HG03280 (cell line): ENCODE measurements around the gene C22orf31.

Experiments
- ATAC-seq: cut with Tn5 transposase; IDR thresholded peaks from one replicate; pipeline ENCODE4 v1.9.1; 2021; ENCODE audit warnings: mild to moderate bottlenecking, moderate library complexity; ENCODE audit not compliant: unreplicated experiment

The C22orf31 gene

DNA sequence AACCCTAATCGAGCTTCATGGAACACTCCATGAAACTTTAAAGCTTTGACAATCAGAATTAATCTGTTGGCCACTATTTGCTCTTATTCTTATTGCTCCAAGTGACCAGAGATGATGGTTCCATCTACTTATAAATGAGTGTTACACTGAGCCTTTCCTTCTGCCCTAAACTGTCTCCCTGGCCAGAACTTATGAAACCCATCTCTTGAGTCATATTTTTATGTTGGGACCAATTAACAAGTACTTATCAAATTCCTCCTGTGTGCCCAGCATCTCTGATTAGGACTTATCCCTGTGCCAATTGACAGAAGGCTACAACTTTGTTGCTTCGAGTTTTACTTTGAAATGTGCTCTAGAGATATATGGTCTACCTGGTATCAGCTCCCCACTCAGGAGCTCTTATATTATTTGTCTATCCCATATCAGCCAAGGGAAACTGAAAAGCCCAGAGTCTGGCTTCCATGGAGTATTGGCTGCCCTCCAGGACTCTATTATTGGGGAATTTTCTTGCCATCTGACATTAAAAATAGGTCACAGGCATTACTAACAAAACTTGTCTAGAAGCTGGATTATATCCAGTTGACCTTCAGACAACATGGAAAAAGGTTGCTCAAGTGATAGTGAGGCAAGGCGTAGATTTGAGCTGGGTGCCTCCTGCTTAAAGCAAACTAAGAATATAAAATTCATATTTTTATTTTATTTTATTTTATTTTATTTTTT is 20.0 kb upstream of the C22orf31 start:
- no peak for ATAC-seq

DNA sequence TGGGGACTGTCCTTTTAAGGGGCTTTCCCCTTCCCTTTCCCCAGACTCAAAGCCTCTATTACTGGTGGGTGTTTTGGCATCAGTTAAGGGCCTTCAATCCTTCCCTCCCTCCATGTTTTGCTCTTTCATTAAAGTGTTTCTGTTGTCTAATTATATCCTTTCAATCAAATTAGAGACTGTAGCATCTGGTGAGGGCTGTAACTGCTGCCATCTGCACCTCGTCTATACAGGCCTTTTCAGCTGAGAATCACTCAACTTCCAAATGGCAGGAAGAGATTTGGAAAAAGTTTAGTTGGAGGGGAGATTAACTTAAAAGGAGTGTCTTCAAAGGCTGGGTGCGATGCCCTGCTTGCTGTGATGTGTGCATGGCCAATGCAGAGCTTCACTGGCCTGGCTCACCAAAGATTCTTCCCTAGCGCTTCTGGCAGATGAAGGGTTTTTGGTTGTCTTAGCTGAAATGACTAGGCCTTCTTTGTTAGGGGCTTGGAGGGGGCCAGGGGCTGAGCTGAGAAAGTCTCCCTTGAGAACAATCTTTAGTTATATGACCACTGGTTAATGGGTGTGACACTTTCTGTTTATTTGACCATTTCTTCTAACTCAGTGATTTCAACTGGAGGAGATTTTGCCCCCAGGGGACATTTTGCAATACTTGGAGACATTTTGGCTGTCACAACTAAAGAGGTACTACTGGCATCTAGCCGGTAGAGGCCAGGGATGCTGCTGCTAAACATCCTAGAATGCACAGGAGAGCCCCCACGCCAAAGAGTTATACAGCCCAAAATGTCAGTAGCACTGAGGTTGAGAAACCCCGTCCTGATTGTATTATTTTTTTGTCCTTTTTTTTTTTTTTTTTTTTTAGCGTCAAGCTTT is 18.7 kb upstream of the C22orf31 start:
- no peak for ATAC-seq

DNA sequence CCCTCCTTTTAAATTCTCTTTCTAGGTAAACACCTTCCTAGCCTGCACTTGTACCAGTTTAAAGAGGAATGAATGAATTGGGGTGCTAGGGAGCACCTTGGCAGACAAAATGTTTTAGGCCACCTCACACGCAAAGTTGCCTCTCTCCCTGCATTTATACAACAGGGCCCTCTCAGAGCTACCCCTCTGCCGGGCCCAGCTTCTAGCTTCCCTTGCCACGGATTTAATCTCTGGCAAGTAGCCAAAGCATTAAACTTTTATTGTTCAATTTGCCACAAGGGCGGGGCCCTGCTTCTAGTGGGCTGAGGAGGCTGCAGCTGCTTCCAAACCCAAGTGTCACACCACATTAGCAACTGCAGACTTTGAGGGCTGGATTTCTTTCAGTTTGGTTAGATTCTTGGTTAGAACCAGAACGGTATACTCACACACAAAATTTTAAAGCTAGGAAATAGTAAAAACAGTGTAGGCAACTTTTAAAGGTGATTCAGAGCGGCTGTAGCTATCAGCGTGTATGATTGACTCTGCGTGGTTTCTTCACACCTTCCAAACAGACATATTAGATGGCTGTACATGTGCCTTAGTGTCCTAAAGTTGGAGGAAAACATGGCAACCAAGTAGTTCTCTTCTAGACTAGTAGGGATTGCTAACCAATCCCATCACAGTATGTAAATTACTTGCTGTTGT is 17.7 kb upstream of the C22orf31 start:
- ATAC-seq, result no peak

DNA sequence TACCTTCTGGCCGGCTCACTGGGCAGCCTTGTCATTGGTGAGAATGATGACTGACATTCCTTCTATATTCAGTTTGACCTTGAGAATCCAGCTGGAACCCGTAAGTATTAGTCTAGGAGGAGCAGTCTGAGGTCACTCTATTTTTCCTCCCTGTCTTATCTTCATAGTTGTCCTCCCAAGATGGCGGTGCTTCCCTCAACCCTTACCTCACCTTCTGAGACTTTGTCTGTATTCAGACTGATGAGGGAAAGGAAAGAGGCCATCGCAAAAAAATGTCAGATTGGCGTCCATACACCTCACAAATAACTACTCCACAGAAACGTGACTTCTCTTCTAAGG is 17.2 kb upstream of the C22orf31 start:
- ATAC-seq, result no peak

DNA sequence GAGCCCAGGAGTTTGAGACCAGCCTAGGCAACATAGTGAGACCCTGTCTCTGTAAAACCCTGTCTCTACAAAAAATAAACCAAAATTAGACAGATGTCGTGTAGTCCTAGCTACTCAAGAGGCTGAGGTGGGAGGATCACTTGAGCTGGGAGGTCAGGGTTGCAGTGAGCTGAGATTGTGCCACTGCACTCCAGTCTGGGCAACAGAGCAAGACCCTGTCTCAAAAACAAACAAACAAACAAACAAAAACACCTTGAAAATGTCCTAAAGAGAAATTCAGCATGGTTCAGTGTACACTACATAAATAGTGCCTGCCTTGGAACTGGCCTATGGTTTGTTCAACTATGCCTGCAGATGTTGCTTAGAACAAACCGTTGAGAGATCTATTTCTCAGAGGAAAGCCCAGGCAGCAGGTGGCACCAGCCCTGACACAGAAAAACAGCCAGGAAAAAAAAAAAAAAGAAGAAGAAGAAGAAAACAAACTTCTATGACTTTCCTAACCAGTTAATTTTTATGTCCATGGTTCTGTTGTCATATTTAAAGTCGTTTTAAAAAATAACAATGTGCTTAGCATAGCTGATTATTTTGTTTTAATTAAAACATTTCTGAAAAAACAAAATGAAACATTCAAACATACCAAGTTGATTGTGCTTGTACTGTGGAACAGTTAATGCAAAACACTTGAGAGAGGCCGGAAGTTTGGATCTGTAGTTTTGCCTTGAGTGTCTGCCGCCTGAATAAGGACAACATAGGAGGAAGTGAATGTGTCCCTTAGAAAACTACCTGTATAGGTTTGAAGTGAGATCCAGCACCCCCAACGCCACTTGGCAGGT is 16.6 kb upstream of the C22orf31 start:
- ATAC-seq, result no peak

DNA sequence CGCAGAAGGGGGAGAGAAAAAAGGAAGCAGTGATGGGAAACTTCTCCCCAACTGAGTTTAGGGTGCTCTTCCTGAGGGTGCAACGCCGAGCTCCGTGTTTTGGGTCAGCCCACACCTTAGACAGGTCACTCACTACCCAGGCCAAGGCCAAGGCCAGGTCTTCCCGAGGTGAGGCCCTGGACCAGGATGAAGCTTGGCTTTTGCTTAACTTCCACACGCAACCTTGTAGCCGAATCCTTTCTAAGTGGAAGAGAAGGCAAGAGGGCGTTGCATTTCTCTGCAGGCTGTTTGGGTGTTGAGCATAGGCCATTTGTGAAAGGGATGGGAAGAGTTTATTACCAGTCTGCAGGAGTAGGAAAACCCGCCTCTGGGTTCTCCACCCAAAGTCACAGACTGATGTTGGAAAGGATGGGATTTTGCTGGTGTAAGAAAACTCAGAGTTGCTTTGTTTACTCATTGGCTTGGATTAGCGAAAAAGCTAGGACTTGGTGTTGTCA is 12.7 kb upstream of the C22orf31 start:
- no peak for ATAC-seq

DNA sequence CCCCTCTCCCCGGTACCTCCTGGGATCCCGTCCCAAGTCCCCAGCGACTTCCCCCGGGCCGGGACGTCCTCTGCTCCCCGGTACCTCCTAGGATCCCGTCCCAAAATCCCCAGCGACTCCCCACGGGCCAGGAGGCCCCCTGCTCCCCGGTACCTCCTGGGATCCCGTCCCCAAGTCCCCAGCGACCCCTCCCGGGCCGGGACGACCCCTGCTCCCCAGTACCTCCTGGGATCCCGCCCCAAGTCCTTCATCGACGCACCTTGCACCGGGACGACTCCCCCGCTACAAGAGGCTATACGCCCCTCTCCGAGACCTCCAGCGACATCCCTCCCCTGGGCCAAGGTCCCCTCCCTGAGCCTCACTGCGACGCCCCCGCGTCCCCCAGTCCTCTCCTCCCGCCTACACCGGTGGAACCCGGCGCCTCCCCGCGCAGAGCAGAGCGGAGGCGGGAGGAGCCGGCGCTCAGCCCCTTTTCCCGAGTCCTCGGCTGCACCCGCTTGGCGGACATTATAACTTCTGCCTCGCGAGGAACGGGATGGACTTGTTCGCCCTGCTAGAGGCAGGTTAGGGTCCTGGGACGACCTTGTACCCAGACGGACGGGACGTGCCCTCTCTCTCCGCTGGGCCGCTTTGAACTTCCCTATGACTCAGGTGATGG is 12.1 kb upstream of the C22orf31 start:
- ATAC-seq, result no peak

DNA sequence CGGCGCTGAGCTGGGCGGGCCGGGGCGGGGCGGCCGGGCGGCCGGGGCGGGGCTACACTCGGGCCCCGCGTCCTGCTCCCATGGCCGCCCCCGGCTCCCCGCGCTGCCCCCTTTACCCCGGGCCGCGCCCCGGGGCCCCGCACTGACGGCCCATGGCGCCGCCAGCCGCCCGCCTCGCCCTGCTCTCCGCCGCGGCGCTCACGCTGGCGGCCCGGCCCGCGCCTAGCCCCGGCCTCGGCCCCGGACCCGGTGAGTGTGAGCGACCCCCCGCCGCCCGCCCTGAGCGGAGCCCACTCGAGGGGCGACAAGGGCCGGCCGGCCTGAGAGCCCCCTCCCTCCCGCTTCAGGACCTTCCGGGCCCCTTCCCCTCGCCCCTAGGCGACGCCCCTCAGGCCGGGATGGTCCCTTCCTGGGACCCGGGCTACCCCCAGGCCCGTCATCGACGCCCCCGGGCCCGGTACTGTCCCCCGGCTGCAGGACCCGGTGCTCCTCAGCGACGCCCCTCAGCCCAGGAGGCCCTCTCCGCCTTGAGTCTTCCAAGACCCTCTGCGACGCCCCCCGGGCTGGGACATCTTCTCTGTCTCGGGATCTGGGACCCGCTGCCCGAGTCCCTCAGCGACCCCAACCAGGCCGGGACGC is 11.5 kb upstream of the C22orf31 start, which contains the start of gene KREMEN1:
Gene KREMEN1, plus strand, starts transcription at position 57 of the 639 bp plus-strand sequence. Its CDS starts 96 bp downstream, at position 153.
- no peak for ATAC-seq

DNA sequence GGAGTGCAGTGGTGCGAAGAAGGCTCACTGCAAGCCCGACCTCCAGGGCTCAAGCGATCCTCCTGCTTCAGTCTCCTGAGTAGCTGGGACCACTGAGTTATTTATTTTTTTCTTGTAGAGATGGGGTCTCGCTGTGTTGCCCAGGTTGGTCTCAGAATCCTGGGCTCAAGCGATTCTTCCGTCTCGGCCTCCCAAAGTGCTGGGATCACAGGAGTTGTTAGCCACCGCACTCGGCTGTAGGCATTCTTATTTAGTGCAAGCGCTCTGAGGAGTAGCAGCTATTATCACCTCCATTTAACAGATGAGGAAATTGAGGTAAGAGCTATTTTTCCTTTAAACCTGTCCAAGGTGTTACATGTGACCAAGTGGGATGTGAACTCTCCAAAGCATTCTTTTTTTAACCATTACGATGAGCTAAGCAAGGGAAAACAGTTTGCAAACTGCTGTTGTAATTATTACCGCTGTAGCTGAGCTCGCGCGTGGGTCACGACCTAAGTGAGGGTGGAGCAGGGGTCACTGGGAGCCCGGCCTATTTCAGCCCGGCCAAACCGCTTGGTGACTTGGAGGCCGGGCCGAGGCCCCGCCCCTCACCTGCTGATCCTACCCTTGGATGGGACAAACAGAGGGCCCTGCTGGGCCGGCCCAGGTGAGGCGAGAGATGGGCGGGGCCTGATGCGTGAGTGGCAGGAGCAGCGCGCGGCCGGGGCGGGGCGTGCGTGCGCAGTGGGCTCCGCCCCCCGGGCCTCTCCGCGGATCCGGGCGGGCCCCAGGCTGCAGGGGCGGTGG is 10.8 kb upstream of the C22orf31 start:
- peak; percentile 84 for ATAC-seq

DNA sequence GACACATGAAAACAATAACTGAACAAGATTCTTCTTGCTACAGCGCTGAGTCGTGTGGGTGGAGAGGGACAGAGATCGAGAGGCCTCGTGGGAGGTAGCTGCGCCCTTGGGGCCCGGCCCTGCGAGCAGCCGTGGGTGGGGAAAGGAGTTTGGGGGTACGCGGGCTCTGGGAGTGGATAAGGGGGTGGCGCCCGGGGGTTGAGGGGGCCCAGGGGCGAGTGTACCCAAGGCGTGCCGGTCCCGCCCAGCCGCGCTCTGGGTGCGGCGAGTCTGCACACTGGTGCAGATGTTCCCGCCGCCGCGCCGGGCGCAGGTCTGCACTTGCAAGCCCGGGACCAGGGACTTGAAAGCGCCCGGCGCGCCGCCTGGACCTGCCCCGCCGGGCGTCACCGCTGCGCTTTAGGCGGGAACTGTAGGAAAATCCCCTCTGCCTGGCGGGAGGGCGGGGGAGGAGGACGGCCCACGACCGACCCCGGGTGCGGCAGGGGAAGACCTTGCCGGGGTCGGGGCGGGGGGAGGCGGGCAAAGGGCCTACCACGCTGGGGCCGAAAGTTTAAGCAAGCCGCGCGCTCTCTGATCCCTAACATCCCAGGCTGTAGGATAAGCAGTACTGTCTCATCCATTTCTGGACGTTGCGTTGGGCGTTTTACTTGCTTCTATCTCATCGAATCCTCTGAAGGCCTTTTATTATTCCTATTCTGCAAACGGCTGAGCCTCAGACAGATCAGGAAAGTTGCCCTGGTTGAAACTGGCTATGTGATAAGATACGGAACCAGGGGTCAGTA is 9.8 kb upstream of the C22orf31 start:
- ATAC-seq, result no peak

DNA sequence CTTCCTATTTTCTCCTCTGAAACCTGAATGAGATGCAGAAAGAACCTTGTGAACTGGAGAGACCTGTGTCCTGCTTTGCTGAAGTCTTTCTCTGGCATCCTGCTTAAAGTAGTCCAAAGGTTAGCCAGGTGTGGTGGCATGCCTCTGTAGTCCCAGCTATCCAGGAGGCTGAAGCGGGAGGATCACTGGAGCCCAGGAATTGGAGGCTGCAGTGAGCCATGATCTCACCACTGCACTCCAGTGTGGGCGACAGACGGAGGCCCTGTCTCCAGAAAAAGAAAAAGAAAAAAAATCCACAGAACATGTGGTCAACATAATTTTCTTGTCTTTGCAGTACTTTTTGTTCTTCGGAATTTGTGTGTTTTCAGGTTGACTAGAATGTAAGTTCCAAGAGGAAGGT is 8.9 kb upstream of the C22orf31 start:
- no peak for ATAC-seq

DNA sequence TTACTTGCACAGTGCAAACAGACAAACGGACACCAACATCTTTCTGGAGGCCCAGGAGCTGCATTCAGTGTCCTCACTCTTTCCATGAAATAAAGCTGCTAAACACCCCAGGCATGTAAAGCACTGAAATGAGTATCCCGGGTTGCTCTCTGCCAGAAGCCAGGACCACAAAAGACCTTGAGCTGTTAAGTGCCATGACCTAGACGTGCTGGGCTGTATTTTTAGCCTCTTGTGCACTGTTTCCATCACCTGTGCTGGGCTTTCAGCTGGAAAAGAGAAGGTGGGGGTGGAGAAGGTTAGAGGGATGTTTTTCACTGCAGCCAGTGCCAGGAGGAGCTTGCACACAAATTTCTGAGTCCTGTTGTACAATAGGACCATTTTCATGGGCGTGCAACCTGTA is 7.8 kb upstream of the C22orf31 start:
- no peak for ATAC-seq

DNA sequence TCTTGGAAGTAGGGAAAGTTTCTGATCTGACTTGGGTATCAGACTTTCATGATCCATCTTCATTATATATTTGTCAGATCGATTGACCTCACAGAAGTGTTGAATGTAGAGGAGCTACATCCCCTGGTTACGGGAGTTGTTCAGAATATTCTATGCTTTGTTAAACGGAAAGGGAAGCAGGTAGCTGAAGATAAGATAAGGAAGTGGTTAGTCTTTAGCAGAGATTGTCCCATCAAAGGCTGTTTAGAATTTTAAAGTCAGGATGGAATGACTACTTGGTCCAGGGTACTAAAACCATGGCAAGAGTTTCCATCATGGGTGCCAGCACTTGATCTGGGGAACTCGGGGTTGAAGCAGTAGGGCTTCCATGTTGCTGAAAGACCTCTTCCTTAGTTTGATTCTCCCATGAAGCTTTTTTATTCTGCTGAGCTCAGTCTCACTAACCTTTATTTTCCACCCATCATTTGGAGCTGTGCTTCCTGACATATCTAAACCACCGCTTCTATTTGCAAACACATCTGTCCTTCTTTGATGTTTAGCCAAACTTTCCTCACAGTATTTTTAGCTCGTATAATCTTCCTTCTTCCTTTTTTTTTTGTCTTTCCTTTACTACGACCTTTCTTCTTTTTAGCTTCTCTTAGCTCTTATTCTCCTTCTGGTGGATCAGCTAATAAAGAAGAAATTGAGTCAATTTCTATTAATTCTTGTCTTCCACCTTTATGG is 4.0 kb upstream of the C22orf31 start:
- ATAC-seq, result no peak

DNA sequence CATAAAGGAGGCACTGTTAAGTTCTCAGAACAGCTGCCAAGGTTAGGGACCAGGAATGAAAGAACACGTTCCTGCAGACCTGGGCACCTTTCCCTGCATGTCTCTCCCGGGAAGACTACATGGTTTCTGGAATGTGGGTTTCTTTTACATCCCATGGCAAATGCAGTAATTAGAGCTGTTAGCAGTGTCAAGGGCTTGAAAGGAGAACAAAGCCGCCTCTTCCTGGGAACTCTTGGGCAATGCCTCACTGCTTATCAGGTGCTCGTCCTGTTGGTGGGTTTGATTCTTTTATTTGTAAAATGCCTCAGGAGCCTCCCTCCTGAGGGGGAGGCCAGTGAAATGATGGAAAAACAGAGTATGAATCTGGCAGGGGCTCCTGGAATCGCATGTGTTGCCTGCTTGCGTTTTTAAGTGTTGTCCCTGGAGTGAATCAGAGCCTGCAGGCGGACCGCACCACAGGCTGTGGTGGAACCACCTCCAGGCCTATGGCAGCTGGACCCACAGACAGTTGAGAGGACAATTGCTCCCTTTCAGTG is 723 bp upstream of the C22orf31 start:
- no peak for ATAC-seq

DNA sequence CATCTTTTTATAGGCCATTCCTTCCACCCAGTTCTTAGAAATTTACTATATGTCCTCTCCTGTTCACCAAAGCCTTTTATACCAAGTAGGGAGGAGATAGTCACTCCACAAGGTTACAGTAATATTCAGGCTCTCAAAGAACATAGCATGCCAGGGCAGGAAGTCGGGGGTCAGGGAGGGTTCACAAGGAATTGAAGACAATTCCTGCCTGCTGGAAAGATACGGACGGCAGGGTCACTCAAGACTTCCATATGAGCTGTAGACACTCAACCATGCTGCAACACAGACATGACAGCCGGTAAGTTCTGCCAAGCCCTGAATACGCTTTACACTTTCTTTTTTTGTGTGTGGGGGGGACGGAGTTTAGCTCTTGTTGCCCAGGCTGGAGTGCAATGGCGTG is 700 bp downstream of the C22orf31 start:
- ATAC-seq, result no peak

DNA sequence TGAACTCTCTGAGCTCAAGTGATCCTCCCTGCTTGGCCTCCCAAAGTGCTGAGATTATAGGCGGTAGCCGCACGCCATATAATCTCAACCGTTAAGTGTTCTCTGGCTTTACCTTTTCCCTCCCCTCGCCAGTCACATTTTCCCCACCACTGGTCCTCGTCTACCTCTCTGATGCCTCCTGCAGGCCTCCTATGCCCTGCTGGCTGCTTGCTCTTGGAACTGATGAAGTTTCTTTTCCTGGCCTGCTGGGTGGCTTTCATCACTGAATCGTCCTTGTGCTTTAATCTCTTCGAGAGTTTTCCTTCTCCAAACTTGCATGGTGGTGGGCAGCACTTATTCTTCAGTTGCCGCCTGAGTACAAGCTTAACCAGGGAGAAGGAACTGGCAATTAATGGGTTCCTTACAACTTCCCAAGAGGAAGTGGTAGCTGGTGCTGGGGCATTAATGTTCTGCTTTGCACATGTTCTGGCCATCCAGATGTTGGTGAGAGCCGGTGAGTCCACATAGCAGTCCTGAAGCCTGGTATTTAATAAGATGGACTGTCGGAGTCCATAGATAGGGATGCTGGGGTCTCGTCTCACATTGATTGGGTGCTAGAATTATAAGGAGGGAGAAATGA is 1.3 kb downstream of the C22orf31 start:
- no peak for ATAC-seq

DNA sequence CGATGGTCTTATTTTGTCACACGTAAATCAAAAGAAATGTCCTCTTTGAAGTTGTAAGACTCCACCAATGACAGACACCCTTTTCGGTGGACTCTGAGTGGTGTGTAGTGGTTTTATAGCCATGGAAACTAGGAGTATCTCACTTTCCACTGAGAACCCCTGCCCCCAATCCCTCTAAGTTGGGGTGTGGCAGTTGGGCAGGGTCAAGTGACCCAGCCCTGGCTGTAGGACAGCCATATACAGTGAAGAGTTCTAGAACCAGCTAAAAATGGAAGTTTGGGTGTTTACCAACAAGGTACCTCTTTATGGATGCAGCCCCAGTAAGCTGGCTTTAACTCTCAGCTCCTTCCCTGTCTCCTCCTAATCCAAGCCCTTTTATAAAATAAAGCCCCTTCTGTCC is 5.2 kb downstream of the C22orf31 start:
- no peak for ATAC-seq
